Brain microvascular endothelial cell (primary cell): Measurements from ENCODE around the gene SHISA4.

Experiments
- DNase-seq: peaks from one replicate; pipeline ENCODE4 v3.0.0-alpha.2; 2020
- H3K27ac ChIP-seq: fragments of 250-450 bp; sonication (Bioruptor Pico); 2 replicates; pipeline ENCODE4 v1.5.1; 2020; ENCODE audit warnings: mild to moderate bottlenecking, moderate library complexity
- H3K27me3 ChIP-seq: fragments of 250-450 bp; sonication (Bioruptor Pico); replicated peaks from 2 replicates; pipeline ENCODE4 v1.5.1; 2020; ENCODE audit warnings: mild to moderate bottlenecking
- H3K36me3 ChIP-seq: fragments of 250-450 bp; sonication (Bioruptor Pico); replicated peaks from 2 replicates; pipeline ENCODE4 v1.5.1; 2020; ENCODE audit warnings: mild to moderate bottlenecking
- H3K4me3 ChIP-seq: 2 replicates; pipeline ENCODE4 v1.5.1; 2011; ENCODE audit warnings: low read depth, mild to moderate bottlenecking, control low read depth, low read length, moderate library complexity
- CTCF ChIP-seq: IDR thresholded peaks from 2 replicates; pipeline ENCODE4 v1.5.1; 2011; ENCODE audit warnings: low read depth, mild to moderate bottlenecking, moderate library complexity, low read length, control low read depth, inconsistent platforms; ENCODE audit errors: missing control alignments
- in situ Hi-C: cut with HindIII; loops from 2 replicates; pipeline ENCODE4 v1.10.0; 2017; ENCODE audit warnings: low sequenced_read_pairs, low pct_ligation_motif_present

SHISA4 gene

GRCh38 chr1:201893431-201893830 lies 4.7 kb downstream of the SHISA4 start:
- H3K27me3 ChIP-seq, result no peaks in the 10 kb centered on the region
- in situ Hi-C loops, result no loop called here

GRCh38 chr1:201894343-201895119 lies 5.8 kb downstream of the SHISA4 start:
- in situ Hi-C loops, result no loop called here
- Histone ChIP-seq H3K27ac (no peak overlapping the region), H3K27me3 (no peaks in the 10 kb centered on the region), H3K4me3 (no peak overlapping the region), H3K36me3 (no peaks in the 10 kb centered on the region)
- TF ChIP-seq CTCF, result no peak
- DNase-seq, result no peak

More at GRCh38 chr1:201893431-201893830, 4.7 kb downstream of the SHISA4 start:
- Histone ChIP-seq H3K36me3 (no peaks in the 10 kb centered on the region), H3K4me3 (no peak overlapping the region), H3K27ac (no peak overlapping the region)
- no peak for DNase-seq
- no peak for TF ChIP-seq CTCF

- Histone ChIP-seq H3K36me3 (no peaks in the 10 kb centered on the region), H3K27me3 (no peaks in the 10 kb centered on the region), H3K4me3 (no peak overlapping the region), H3K27ac (no peak overlapping the region)
- TF ChIP-seq CTCF, result no peak
- in situ Hi-C loops, result no loop called here
- DNase-seq, result no peak
Observed at GRCh38 chr1:201895120-201895665, 6.5 kb downstream of the SHISA4 start.

GRCh38 chr1:201895913-201896807 lies 7.5 kb downstream of the SHISA4 start:
- Histone ChIP-seq H3K27ac (no peak overlapping the region), H3K27me3 (no peaks in the 10 kb centered on the region), H3K4me3 (no peak overlapping the region), H3K36me3 (no peaks in the 10 kb centered on the region)
- in situ Hi-C loops, result no loop called here
- TF ChIP-seq CTCF, result peak; percentile 98
- peak; percentile 89 for DNase-seq

GRCh38 chr1:201896951-201897391 lies 8.3 kb downstream of the SHISA4 start:
- in situ Hi-C loops, result no loop called here
- no peaks in the 10 kb centered on the region for H3K27me3 ChIP-seq
- peak; percentile 11 for TF ChIP-seq CTCF
- no peak for DNase-seq
- no peaks in the 10 kb centered on the region for H3K36me3 ChIP-seq
- no peak overlapping the region for H3K4me3 ChIP-seq
- H3K27ac ChIP-seq, result no peak overlapping the region
